PC-9 (cell line): Measurements from ENCODE around the gene ZNF358. TPM values are rescaled to one million over a fixed set of nuclear protein-coding genes. Genes with fewer than 3 reads are reported as not detected.

Source experiments
- BruUV-seq: library from RNA; stranded (reverse); fragments of 400-500 nt; replicated peaks from 2 replicates; lab custom pipeline; 2021; lab: Mats Ljungman, UMichigan
- CTCF ChIA-PET: fragments of 300-600 bp; sonication (Branson Sonifier 250); formaldehyde crosslinking; loops from one replicate; lab custom pipeline; 2022; ENCODE audit warnings: antibody characterized with exemption; lab: Charles Lee
- POLR2A ChIA-PET: fragments of 300-600 bp; sonication (Branson Sonifier 250); formaldehyde crosslinking; loops from one replicate; lab custom pipeline; 2022; ENCODE audit warnings: antibody characterized with exemption; ENCODE audit not compliant: unreplicated experiment; lab: Charles Lee
- DNase-seq, 2 experiments: peaks; one replicate each; pipeline versions ENCODE4 v3.0.0 to v3.0.0-alpha.2; 2015 to 2022; ENCODE audit warnings: mixed read lengths in 1 of 2
- H2AFZ ChIP-seq: fragments of 200-600 bp; sonication (generic); 2 replicates; pipeline ENCODE4 v1.8.1; 2017; ENCODE audit warnings: antibody characterized with exemption
- H3F3A ChIP-seq: fragments of 200-600 bp; sonication (generic); 2 replicates; pipeline ENCODE4 v1.8.1; 2017; ENCODE audit warnings: antibody characterized with exemption, mild to moderate bottlenecking, low read depth; ENCODE audit not compliant: insufficient read depth
- H3K27ac ChIP-seq: fragments of 200-600 bp; sonication (generic); 2 replicates; pipeline ENCODE4 v1.6.1; 2016; ENCODE audit warnings: mixed run types
- H3K27me3 ChIP-seq: fragments of 200-600 bp; sonication (generic); 2 replicates; pipeline ENCODE4 v1.6.1; 2016; ENCODE audit warnings: low read depth, mixed run types; ENCODE audit not compliant: insufficient read depth
- H3K36me3 ChIP-seq: fragments of 200-600 bp; sonication (generic); 2 replicates; pipeline ENCODE4 v1.6.1; 2016; ENCODE audit warnings: low read depth, mixed run types
- H3K4me1 ChIP-seq: fragments of 200-600 bp; sonication (generic); replicated peaks from 2 replicates; pipeline ENCODE4 v1.6.1; 2016; ENCODE audit warnings: mixed run types; ENCODE audit not compliant: insufficient read depth
- H3K4me2 ChIP-seq: fragments of 200-600 bp; sonication (generic); 2 replicates; pipeline ENCODE4 v1.6.1; 2017; ENCODE audit warnings: mixed run types
- H3K4me3 ChIP-seq: fragments of 200-600 bp; sonication (generic); 2 replicates; pipeline ENCODE4 v1.6.1; 2016; ENCODE audit warnings: mixed run types
- H3K79me2 ChIP-seq: fragments of 200-600 bp; sonication (generic); 2 replicates; pipeline ENCODE4 v1.6.1; 2017; ENCODE audit warnings: low read depth, mixed run types
- H3K9me2 ChIP-seq: fragments of 200-600 bp; sonication (generic); 2 replicates; pipeline ENCODE4 v1.8.1; 2017; ENCODE audit warnings: mild to moderate bottlenecking; ENCODE audit not compliant: insufficient read depth
- H3K9me3 ChIP-seq: fragments of 200-600 bp; sonication (generic); 2 replicates; pipeline ENCODE4 v1.8.1; 2016; ENCODE audit warnings: low read depth; ENCODE audit not compliant: insufficient read depth
- H4K20me1 ChIP-seq: fragments of 200-600 bp; sonication (generic); 2 replicates; pipeline ENCODE4 v1.8.1; 2017; ENCODE audit not compliant: insufficient read depth
- EZH2 ChIP-seq: fragments of 200-600 bp; sonication (generic); IDR thresholded peaks from 2 replicates; pipeline ENCODE4 v1.8.0; 2017; ENCODE audit warnings: antibody characterized with exemption, low read depth
- intact Hi-C: fragments of 100-400 bp; cut with micrococcal nuclease; formaldehyde crosslinking; loops from one replicate; pipeline ENCODE4 v1.10.0; 2022; ENCODE audit not compliant: unreplicated experiment
- total RNA-seq: library from RNA; stranded (reverse); gene quantifications from 2 replicates; pipeline ENCODE4 v1.2.3, GENCODE V29; 2021
- TF ChIP-seq, protein P1 (sequence below): fragments of 200-600 bp; sonication (generic); conservative IDR thresholded peaks from 2 replicates; pipeline ENCODE4 v1.6.1; 2017; ENCODE audit warnings: mixed run types, antibody characterized with exemption, mild to moderate bottlenecking, moderate library complexity

Gene ZNF358
- total RNA-seq, 1 experiment from 2014 or later: 60.7 TPM

DNA sequence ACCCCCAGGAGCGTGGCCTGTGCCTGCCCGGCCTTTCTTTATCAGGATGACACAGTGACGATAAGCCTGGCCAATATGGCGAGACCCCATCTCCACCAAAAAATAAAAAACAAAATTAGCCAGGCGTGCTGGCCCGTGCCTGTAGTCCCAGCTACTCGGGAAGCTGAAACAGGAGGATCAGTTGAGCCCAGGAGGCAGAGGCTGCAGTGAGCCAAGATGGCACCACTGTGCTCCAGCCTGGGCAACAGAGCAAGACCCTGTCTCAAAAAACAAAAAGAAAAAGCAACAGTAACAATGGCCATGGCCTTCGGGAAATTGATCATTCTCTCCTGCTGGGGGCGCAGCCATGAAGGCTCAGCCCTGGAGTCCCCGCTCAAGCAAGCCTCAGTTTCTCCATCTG is 38.1 kb upstream of the ZNF358 start:
- no peak overlapping the region for H3K4me2 ChIP-seq
- H3F3A ChIP-seq: peaks cover 26% of the 10 kb centered on the region; the same call in 1 of the 2 replicates
- H3K27me3 ChIP-seq: no peaks in the 10 kb centered on the region
- no peaks in the 10 kb centered on the region for H3K79me2 ChIP-seq
- TF ChIP-seq EZH2: no peak
- TF ChIP-seq, protein P1, sequence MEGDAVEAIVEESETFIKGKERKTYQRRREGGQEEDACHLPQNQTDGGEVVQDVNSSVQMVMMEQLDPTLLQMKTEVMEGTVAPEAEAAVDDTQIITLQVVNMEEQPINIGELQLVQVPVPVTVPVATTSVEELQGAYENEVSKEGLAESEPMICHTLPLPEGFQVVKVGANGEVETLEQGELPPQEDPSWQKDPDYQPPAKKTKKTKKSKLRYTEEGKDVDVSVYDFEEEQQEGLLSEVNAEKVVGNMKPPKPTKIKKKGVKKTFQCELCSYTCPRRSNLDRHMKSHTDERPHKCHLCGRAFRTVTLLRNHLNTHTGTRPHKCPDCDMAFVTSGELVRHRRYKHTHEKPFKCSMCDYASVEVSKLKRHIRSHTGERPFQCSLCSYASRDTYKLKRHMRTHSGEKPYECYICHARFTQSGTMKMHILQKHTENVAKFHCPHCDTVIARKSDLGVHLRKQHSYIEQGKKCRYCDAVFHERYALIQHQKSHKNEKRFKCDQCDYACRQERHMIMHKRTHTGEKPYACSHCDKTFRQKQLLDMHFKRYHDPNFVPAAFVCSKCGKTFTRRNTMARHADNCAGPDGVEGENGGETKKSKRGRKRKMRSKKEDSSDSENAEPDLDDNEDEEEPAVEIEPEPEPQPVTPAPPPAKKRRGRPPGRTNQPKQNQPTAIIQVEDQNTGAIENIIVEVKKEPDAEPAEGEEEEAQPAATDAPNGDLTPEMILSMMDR: no peak
- H3K27ac ChIP-seq: no peak overlapping the region
- no peak overlapping the region for H3K4me3 ChIP-seq
- CTCF ChIA-PET: no interaction called here
- no peaks in the 10 kb centered on the region for H3K9me2 ChIP-seq
- H3K36me3 ChIP-seq: no peaks in the 10 kb centered on the region
- no peak for DNase-seq
- peaks cover 24% of the 10 kb centered on the region for H3K4me1 ChIP-seq
- intact Hi-C loops: no loop called here
- POLR2A ChIA-PET: no interaction called here
- no peaks in the 10 kb centered on the region for H4K20me1 ChIP-seq
- H2AFZ ChIP-seq: no peak overlapping the region
- no peaks in the 10 kb centered on the region for H3K9me3 ChIP-seq
- no TSS peak for BruUV-seq

DNA sequence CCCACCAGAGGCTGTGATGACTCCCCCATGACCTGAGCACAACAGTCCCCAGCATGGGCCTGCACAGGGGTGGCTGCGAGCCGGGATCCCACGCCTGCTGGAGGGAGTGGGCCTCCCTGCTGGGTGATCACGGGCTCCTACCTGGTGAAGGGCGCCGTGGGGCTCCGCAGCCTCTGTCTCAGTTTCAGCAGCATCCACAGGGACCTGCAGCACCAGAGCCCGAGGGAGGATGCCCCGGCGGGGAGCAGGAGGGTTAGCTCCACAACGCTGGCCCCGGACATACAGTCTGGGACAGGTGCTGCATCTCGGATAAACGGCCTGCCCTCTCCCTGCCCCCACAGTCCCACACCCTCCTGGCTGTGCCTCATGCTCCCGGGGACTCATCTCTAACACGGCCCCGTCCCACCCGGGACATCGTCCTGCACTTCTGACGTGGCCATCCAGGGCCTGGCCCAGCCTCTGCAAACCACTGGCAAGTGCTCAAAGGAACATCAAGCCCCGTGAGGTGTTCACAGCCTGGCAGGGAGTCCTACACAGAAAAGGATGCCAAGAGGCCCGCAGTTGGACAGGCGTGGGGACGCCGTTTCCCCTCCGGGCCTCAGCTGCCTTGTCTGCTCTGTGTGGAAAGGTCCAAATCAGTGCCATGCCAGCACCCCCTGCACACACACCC is 37.6 kb upstream of the ZNF358 start:
- ChIA-PET POLR2A (no interaction called here), CTCF (no interaction called here)
- Histone ChIP-seq H3K36me3 (no peaks in the 10 kb centered on the region), H3K4me3 (no peak overlapping the region), H2AFZ (no peak overlapping the region), H3K27me3 (no peaks in the 10 kb centered on the region), H4K20me1 (no peaks in the 10 kb centered on the region), H3F3A (peaks cover 29% of the 10 kb centered on the region; the same call in 1 of the 2 replicates), H3K79me2 (no peaks in the 10 kb centered on the region), H3K9me3 (no peaks in the 10 kb centered on the region), H3K9me2 (no peaks in the 10 kb centered on the region), H3K27ac (no peak overlapping the region), H3K4me1 (peaks cover 29% of the 10 kb centered on the region), H3K4me2 (no peak overlapping the region)
- TF ChIP-seq EZH2: no peak
- TF ChIP-seq, protein P1: no peak
- intact Hi-C loops: no loop called here
- no peak for DNase-seq
- no TSS peak for BruUV-seq

DNA sequence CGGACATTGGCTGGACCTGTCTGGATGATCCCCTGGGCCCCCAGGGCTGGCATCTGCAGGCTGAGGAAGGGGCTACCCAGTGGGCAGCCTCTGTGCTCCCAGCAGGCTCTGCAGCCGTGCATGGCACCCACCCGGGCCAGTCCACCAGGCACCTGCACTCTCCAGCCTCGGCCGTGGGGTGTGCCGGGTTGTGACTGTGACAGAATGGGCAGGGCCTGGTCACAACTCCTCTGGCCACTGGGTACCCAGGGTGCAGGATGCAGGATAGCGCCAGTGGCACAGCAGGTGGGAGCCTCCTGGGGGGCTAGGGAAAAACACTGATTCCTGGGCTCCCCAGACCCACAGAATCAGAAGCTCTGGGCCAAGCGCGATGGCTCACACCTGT is 37.1 kb upstream of the ZNF358 start:
- H3K79me2 ChIP-seq: no peaks in the 10 kb centered on the region
- no peak overlapping the region for H2AFZ ChIP-seq
- H3K36me3 ChIP-seq: no peaks in the 10 kb centered on the region
- intact Hi-C loops: no loop called here
- H3K9me2 ChIP-seq: no peaks in the 10 kb centered on the region
- ChIA-PET POLR2A (no interaction called here), CTCF (no interaction called here)
- TF ChIP-seq EZH2: no peak
- TF ChIP-seq, protein P1: no peak
- no peak for DNase-seq
- no peaks in the 10 kb centered on the region for H3K27me3 ChIP-seq
- H3K4me2 ChIP-seq: no peak overlapping the region
- H4K20me1 ChIP-seq: no peaks in the 10 kb centered on the region
- peaks cover 34% of the 10 kb centered on the region for H3K4me1 ChIP-seq
- no peak overlapping the region for H3K4me3 ChIP-seq
- H3K27ac ChIP-seq: no peak overlapping the region
- BruUV-seq: no TSS peak
- no peaks in the 10 kb centered on the region for H3K9me3 ChIP-seq
- peaks cover 34% of the 10 kb centered on the region; the same call in 1 of the 2 replicates for H3F3A ChIP-seq
